Medulla oblongata (tissue), 1 donor: ENCODE measurements around the gene CMTM3.

ENCODE experiments used
- DNase-seq: peaks from one replicate; pipeline ENCODE4 v3.0.0-alpha.2; 2015; ENCODE audit errors: extremely low spot score

CMTM3 gene

GRCh38 chr16:66634527-66635196 lies 30.2 kb downstream of the CMTM3 start:
- DNase-seq, result no peak

DNA sequence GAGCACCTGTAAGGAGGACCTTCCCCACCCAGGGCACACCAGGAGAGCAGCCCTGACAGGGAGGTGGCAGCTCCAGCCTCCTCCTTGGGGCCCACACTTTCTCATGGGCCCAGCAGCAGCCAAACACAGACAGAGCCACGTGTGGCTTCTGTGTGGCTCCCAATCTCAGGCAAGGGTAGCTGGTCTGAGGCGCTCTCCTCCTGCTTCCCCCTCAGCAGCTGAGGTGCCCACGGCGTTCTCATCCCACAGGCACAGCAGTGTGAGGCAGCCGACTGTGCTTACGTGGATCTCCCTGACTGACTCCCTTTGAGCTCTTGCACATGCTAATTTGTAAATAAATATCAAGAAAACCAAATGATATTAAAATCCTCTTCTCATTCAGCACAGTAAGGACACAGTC lies 30.9 kb downstream of the CMTM3 start:
- DNase-seq, result no peak

DNA sequence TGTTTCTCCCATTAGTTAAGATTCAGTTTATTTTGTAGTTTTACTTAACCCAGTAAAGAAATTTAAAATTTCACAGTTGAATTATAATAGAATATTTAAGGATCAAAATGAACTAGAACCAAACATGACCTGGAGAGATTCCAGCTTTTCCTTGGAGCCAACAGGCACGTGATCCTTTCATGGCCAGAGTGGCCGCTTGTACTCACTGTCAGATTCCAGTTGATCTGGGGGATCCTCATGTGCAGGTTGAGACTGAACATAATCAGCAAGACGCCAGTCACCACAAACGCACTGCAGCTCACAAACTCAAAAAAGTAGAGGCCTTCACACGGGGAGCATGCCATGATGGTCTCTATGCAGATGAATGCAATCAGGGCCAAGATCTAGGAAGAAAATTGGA lies 31.7 kb downstream of the CMTM3 start:
- DNase-seq, result no peak

- DNase-seq, result no peak
Measured at GRCh38 chr16:66637806-66638205, 33.3 kb downstream of the CMTM3 start.

DNA sequence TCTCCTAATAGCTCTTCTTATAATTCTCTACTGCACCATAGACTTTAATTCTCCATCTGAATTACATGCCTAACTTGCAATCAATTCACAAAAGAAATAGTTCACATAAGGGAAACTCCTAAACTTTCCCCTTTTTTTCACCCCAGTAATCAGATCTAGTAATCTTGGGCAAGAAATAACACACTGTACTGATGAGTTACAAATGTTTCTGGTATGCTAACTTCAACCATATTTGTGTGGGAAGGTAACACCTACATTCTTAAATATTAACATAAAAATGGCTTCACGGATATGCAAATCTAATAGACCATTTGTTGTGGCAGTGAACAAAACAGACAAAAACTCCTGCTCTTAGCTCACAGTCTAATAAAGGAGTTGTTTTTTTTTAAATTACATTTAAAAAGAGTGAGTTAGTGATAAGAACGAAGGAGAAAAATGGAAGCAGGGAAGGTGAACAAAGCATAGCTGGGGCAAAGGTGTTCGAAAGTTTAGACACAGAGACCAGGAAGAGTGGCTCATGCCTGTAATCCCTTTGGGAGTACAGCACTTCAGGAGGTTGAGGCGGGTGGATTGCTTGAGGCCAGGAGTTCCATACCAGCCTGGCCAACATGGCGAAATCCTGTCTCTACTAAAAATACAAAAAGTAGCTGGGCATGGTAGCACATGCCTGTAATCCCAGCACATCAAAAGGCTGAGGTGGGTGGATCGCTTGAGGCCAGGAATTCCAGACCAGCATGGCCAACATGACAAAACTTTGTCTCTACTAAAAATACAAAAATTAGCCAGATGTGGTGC lies 34.8 kb downstream of the CMTM3 start:
- DNase-seq, result no peak

DNA sequence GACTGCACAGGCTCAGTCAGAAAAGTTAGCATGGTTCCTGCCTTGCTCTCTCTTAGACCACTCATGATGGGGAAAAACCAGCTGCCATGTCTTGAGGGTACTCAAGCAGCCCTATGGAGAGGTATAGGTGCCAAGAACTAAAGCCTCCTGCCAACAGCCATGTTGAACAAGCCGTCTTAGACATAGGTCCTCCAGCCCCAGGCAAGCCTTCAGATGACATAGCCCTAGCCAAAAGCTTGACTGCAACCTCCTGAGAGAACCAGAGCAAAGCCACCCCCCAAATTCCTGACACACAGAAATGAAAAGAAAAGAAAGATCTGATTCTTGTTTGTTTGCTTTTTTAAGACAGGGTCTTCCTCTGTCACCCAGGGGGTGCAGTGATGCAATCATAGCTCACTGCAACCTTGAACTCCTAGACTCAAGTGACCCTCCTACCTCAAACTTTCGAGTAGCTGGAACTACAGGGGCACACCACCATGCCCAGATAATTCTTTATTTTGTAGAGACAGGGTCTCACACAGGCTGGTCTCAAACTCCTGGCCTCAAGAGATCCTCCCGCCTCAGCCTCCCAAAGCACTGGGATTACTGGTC lies 36.3 kb downstream of the CMTM3 start:
- no peak for DNase-seq

DNA sequence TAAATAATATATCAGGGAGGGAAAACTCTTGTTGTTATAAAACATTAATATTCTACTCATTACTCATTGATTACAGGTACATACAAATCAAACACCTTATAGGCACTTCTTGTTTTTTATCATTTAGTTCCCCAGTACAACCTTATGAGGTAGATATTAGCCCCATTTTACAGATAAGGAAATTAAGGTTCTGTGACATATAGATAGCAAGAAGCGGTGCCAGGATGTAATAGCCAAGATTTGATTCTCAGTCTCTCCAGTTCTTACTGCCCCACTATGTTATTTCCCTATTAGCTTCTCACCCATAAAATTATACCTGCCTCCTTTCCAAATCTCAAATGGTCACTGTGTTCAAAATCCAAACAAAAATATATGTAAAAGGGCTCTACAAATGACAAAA lies 36.9 kb downstream of the CMTM3 start:
- no peak for DNase-seq

DNA sequence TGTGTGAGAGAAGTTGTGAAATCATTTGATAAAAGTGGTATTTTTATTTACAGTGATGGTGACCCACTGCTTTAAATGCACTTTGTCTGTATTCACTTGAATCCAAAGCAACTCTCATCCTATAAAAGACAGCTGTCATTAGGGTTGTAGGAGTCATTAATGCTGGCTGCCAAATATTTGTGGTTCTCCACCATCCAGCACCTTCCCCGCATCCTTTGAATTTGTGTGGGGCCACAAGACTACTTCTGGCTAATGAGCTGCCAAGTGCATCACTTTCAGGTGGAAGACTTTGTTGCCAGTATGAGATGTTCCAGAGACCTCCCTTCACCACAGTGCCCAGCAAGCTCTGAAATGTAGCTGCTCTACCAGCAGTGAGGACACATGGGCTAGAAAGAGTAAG lies 43.4 kb downstream of the CMTM3 start:
- no peak for DNase-seq

DNA sequence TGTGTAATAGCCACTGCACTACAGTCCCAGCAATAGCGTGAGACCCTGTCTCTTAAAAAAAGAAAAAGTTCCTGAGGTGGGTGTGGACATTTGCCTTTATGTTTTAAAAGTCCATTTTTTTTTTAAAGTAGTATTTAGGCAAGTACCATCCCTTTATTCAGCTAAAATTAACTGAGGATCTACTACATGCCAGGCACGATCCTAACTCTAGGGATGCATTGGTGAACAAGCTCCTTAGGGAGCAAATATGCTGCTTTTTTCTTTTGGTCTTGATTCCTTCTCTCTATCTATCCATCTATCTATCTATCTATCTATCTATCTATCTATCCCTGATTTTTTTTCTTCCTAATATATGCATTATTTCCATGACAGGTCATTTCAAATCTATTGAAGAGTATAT lies 44.7 kb downstream of the CMTM3 start:
- no peak for DNase-seq

- DNase-seq, result no peak
Measured at GRCh38 chr16:66649636-66650205, 45.2 kb downstream of the CMTM3 start.

DNA sequence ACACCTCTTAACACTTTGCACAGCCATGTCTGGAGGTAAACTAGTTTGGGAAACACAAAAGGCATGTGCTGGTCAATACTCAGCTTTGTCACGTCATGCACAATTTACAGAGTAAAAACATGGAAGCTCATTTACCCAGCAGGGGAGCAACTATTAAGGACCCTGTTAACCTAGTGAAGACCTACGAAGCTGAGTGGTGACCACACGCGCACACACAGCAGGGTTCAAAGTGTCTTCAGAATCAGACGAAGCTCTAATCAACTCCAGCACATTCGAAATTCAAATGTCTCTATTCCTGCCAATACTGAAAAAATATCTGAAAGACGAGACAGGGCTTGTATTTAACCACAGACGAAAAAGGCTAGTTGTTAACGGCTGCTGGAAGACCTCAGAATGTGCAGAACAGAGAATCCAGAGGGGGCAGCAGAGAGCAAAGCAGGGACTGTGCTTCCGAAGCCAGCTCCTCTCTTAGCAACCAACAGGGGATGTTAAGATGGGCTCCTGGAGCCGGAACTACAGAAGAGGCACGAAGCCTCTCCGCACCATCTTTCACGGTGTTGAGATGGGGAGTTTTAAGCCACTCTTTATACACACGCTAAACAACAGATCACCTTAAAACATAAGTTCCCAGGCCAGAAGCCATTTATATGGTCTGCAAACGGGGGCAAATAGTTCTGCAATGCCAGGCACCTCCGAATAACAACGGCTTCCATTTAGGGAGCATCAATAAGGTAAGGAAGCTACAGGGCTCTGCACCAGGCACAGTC lies 46.4 kb downstream of the CMTM3 start:
- peak; percentile 95 for DNase-seq

DNA sequence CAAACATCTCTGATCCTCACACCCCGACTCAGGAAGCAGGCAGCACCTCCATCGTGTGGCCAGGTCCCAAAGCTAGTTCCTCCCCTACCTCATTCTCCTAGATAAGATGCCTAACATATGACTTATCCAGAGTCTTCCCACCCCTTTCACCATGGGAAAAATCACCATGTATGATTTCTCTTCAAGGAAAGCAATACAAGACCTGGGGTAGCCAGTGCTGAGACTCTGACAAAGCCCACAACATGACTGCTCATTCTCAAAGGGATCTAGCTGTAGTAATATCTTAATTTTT lies 46.9 kb downstream of the CMTM3 start:
- DNase-seq, result no peak

DNA sequence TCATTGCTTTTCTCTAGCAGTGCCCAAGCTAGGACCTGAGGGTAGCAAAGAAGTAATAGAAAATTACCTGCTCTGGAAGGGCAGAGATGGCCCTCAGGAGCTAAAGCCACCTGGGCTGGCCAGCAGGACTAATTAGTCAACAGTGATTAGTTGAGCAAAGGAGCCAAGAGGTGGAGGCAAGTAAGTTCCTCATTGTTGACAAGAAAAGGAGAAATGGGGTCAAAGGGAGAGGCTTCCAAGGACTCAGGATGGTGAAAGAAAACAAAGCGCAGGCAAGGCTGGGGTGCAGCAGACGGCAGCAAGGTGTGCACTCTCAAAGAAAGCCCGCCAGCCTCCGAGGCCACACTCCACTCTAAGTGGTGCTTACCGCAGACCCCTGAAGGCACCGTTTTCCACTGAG lies 47.5 kb downstream of the CMTM3 start:
- DNase-seq, result no peak

DNA sequence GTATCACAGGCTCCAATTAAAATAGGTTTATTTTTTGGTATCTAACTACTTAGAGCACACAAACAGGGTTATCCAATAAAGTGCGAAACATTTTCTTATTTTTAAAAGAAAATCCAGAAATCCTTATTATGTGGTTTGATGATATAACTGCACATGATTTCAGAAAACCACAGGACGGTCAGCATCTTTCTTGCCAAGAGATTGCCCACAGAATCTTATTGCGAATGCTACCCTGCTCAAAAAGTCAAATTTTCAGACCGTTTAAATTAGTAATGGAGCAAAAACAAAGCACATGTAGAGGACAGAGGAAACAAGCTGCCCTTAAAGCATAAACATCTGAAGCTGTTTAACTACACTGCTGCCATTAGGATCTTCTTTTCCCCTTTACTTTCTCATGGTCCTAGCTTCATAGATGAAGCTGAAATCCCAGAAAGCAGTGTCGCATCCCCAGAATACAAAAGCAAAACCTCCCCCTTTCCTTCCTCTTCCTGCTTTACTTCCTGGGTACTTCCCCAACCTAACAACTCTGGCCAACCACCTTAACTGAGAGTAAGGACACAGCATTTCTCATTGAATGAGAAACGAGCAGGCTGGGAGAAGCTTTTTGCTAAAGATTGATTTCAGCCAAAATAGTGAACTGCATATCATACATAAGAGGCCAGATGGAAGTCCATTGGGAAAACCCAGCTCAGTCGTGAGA lies 48.3 kb downstream of the CMTM3 start:
- no peak for DNase-seq

- no peak for DNase-seq
Measured at GRCh38 chr16:66653581-66654350, 49.3 kb downstream of the CMTM3 start.

- no peak for DNase-seq
Measured at GRCh38 chr16:66656547-66656946, 52.0 kb downstream of the CMTM3 start.

- DNase-seq, result no peak
Measured at GRCh38 chr16:66658143-66658859, 53.8 kb downstream of the CMTM3 start.

DNA sequence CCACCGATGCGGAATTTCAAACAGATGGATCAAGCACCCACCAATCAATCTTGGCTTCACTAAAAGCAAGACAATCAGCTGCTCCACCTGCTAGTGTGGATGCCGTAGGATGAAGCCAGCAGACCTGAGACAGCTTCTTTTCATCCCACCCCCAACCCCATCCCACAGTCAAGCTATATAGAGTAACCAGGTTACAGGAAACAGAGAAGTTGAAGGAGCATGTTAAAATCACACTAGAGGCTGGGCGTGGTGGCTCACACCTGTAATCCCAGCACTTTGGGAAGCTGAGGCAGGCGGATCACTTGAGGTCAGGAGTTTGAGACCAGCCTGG lies 54.3 kb downstream of the CMTM3 start:
- DNase-seq, result no peak

- peak; percentile 85 for DNase-seq
Measured at GRCh38 chr16:66660422-66661209, 56.1 kb downstream of the CMTM3 start.

DNA sequence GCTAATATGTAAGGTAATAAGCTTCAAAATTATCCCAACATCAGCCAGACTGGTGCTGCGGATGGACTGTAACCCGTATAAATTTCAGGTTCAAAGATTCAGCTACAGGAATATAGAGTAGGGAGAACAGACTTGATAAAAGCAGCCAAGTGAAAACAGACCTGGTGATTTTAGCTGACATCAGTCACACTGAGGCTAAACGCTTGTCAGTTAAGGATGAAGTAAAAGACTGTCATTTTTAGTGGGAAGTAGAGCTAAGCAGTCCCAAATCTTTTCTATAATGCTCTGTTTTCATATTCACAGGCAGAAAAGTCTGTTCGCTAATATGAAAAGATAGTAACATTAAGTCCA lies 56.7 kb downstream of the CMTM3 start:
- no peak for DNase-seq
